Prostate gland (tissue), 2 donors: Measurements from ENCODE around the gene BTBD9. TPM values are rescaled to one million over a fixed set of nuclear protein-coding genes. Genes with fewer than 3 reads are reported as not detected.

Experiments
- DNase-seq: peaks from one replicate; pipeline ENCODE4 v3.0.0-alpha.2; 2019; ENCODE audit warnings: low spot score
- H3K27ac ChIP-seq, 2 donors: fragments of 200-600 bp; sonication (generic); 2 replicates each; pipeline ENCODE4 v1.5.1; 2017 to 2019
- H3K27me3 ChIP-seq: fragments of 200-600 bp; sonication (generic); replicated peaks from 2 replicates; pipeline ENCODE4 v1.5.1; 2019; ENCODE audit not compliant: insufficient read depth
- H3K36me3 ChIP-seq, 2 donors: fragments of 200-600 bp; sonication (generic); 1 replicate in 1 of 2; 2 replicates in 1 of 2; pipeline versions ENCODE4 v1.5.1 to v1.8.1; 2017 to 2019
- H3K4me1 ChIP-seq: fragments of 200-600 bp; sonication (generic); replicated peaks from 2 replicates; pipeline ENCODE4 v1.5.1; 2019
- H3K4me3 ChIP-seq, 2 donors: fragments of 200-600 bp; sonication (generic); 2 replicates each; pipeline ENCODE4 v1.5.1; 2017 to 2019
- H3K9me3 ChIP-seq: fragments of 200-600 bp; sonication (generic); 2 replicates; pipeline ENCODE4 v1.5.1; 2017
- CTCF ChIP-seq, 4 experiments: fragments of 200-600 bp in 2 of 4; fragments of 450-650 bp in 2 of 4; sonication (generic) in 2 of 4; IDR thresholded peaks; 1 replicate in 3 of 4; 2 replicates in 1 of 4; pipeline ENCODE4 v1.5.1; 2016 to 2019; ENCODE audit warnings: antibody characterized with exemption in 4 of 4, mild to moderate bottlenecking in 2 of 4, moderate library complexity in 2 of 4
- POLR2A ChIP-seq: fragments of 450-650 bp; IDR thresholded peaks from one replicate; pipeline ENCODE4 v1.6.1; 2016; ENCODE audit warnings: antibody characterized with exemption, mild to moderate bottlenecking
- POLR2AphosphoS5 ChIP-seq: sonication (generic); formaldehyde crosslinking; IDR thresholded peaks from one replicate; pipeline ENCODE4 v1.6.1; 2017; ENCODE audit warnings: antibody characterized with exemption
- WGBS: methylation state at CpG from one replicate; pipeline ENCODE4 v1.1.5; 2018; 5-methylcytosine and 5-hydroxymethylcytosine counted together
- intact Hi-C: fragments of 100-400 bp; cut with DNase I; formaldehyde crosslinking; loops from one replicate; pipeline ENCODE4 v1.14.2; 2022
- total RNA-seq, 2 donors: library from RNA; depleted of rRNA; stranded (reverse); fragments of >200 nt; gene quantifications; one replicate each; pipeline ENCODE4 v1.1.0, GENCODE V29; 2016

Gene BTBD9
- total RNA-seq, 2 donors from 2014 or later, result 11.2 to 17.4 TPM

DNA sequence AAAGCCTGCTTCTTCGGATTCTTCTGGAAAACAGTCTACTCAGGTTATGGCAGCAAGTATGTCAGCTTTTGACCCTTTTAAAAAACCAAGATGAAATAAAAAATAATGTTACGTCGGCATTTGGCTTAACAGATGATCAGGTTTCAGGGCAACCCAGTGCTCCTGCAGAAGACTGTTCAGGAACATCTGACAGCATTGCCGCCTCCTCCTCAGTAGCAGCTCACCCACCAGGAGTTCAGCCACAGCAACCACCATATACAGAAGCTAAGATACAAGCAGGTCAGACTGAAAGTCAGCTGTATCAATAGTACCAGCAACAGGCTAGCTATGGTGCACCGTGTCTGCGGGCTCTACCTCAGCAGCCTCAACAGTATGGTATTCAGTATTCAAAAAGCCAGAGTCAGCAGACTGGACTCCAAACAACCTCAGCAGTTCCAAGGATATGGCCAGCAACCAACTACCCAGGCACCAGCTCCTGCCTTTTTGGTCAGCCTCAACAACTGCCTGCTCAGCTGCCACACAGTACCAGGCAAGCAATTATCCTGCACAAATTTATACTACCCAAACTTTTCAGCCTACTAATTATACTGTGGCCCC, 51.9 kb downstream of the BTBD9 start:
- H3K9me3 ChIP-seq, result no peaks in the 10 kb centered on the region
- intact Hi-C loops, result no loop called here
- 91% methylated on average over 6 of the region's 6 CpGs for WGBS

GRCh38 chr6:38586992-38587391, 52.7 kb downstream of the BTBD9 start:
- no peak for DNase-seq
- 97% methylated on average over 6 of the region's 6 CpGs for WGBS
- intact Hi-C loops, result no loop called here
- no peaks in the 10 kb centered on the region for H3K36me3 ChIP-seq
- H3K4me3 ChIP-seq, result no peak overlapping the region
- no peaks in the 10 kb centered on the region for H3K9me3 ChIP-seq
- H3K4me1 ChIP-seq, result no peaks in the 10 kb centered on the region
- H3K27ac ChIP-seq, result no peak overlapping the region
- no peaks in the 10 kb centered on the region for H3K27me3 ChIP-seq
- no peak for TF ChIP-seq POLR2AphosphoS5
- no peak for TF ChIP-seq POLR2A
- TF ChIP-seq CTCF (IDR thresholded peaks at IDR 0.05), result no peak

More for the DNA sequence above, 51.9 kb downstream of the BTBD9 start:
- Histone ChIP-seq H3K4me3 (no peak overlapping the region), H3K27ac (no peak overlapping the region), H3K4me1 (no peaks in the 10 kb centered on the region), H3K27me3 (no peaks in the 10 kb centered on the region), H3K36me3 (no peaks in the 10 kb centered on the region)
- DNase-seq, result no peak
- no peak for TF ChIP-seq CTCF (IDR thresholded peaks at IDR 0.05)
- no peak for TF ChIP-seq POLR2AphosphoS5
- TF ChIP-seq POLR2A, result no peak

- intact Hi-C loops, result no loop called here
- WGBS, result 91% methylated on average over 2 of the region's 2 CpGs
- Histone ChIP-seq H3K27me3 (no peaks in the 10 kb centered on the region), H3K9me3 (no peaks in the 10 kb centered on the region), H3K4me1 (no peaks in the 10 kb centered on the region), H3K27ac (no peak overlapping the region), H3K36me3 (no peaks in the 10 kb centered on the region), H3K4me3 (no peak overlapping the region)
- TF ChIP-seq CTCF (IDR thresholded peaks at IDR 0.05), result no peak
- no peak for TF ChIP-seq POLR2AphosphoS5
- no peak for TF ChIP-seq POLR2A
- no peak for DNase-seq
Measured at GRCh38 chr6:38584731-38585130, 55.0 kb downstream of the BTBD9 start.

GRCh38 chr6:38583523-38583922, 56.2 kb downstream of the BTBD9 start:
- Histone ChIP-seq H3K36me3 (no peaks in the 10 kb centered on the region), H3K27ac (no peak overlapping the region), H3K4me1 (no peaks in the 10 kb centered on the region), H3K4me3 (no peak overlapping the region), H3K9me3 (no peaks in the 10 kb centered on the region), H3K27me3 (no peaks in the 10 kb centered on the region)
- no peak for TF ChIP-seq POLR2AphosphoS5
- no peak for TF ChIP-seq POLR2A
- no peak for TF ChIP-seq CTCF (IDR thresholded peaks at IDR 0.05)
- intact Hi-C loops, result no loop called here
- WGBS, result 86% methylated on average over 1 of the region's 1 CpG
- no peak for DNase-seq

GRCh38 chr6:38580030-38580429, 59.7 kb downstream of the BTBD9 start:
- H3K4me1 ChIP-seq, result no peaks in the 10 kb centered on the region
- DNase-seq, result no peak
- H3K27ac ChIP-seq, result no peak overlapping the region

More at GRCh38 chr6:38580030-38580429, 59.7 kb downstream of the BTBD9 start:
- intact Hi-C loops, result no loop called here
- no peak for TF ChIP-seq POLR2AphosphoS5
- TF ChIP-seq POLR2A, result no peak
- no peak for TF ChIP-seq CTCF (IDR thresholded peaks at IDR 0.05)
- Histone ChIP-seq H3K9me3 (no peaks in the 10 kb centered on the region), H3K27me3 (no peaks in the 10 kb centered on the region), H3K36me3 (no peaks in the 10 kb centered on the region), H3K4me3 (no peak overlapping the region)
- 97% methylated on average over 6 of the region's 6 CpGs for WGBS
